GM21447 (cell line): Measurements from ENCODE around the gene AGXT.

Experiments
- ATAC-seq: cut with Tn5 transposase; IDR thresholded peaks from one replicate; pipeline ENCODE4 v1.9.1; 2021; ENCODE audit not compliant: unreplicated experiment

Gene AGXT

GRCh38 chr2:240896871-240897692, 28.5 kb downstream of the AGXT start:
- ATAC-seq = no peak

GRCh38 chr2:240898108-240898730, 29.6 kb downstream of the AGXT start:
- no peak for ATAC-seq

GRCh38 chr2:240898731-240899467, 30.3 kb downstream of the AGXT start:
- ATAC-seq = no peak

- ATAC-seq = no peak
Measured at GRCh38 chr2:240899468-240899865, 30.8 kb downstream of the AGXT start.

GRCh38 chr2:240900141-240900860, 31.7 kb downstream of the AGXT start:
- no peak for ATAC-seq

GRCh38 chr2:240901986-240902614, 33.5 kb downstream of the AGXT start:
- ATAC-seq = no peak

GRCh38 chr2:240902615-240903041, 34.0 kb downstream of the AGXT start:
- no peak for ATAC-seq

GRCh38 chr2:240903191-240904060, 34.8 kb downstream of the AGXT start:
- ATAC-seq = no peak

- no peak for ATAC-seq
Measured at GRCh38 chr2:240904216-240905175, 35.9 kb downstream of the AGXT start.

GRCh38 chr2:240905176-240905781, 36.7 kb downstream of the AGXT start:
- no peak for ATAC-seq

GRCh38 chr2:240906141-240906910, 37.7 kb downstream of the AGXT start, which contains the start of gene CROCC2:
TSS of gene CROCC2 (plus strand) at chr2:240906336. CDS start at chr2:240906514, 178 bp downstream.
- no peak for ATAC-seq

GRCh38 chr2:240906911-240907590, 38.4 kb downstream of the AGXT start:
- no peak for ATAC-seq

GRCh38 chr2:240909216-240909974, 40.8 kb downstream of the AGXT start:
- no peak for ATAC-seq

GRCh38 chr2:240911641-240912265, 43.1 kb downstream of the AGXT start:
- ATAC-seq = no peak
